Endothelial cell of umbilical vein (primary cell): Measurements from ENCODE around the gene HNRNPH2. TPM values are rescaled to one million over a fixed set of nuclear protein-coding genes. Genes with fewer than 3 reads are reported as not detected.

Source experiments
- BruUV-seq: library from RNA; stranded (reverse); fragments of 400-500 nt; replicated peaks from 2 replicates; lab custom pipeline; 2021; lab: Mats Ljungman, UMichigan
- CTCF ChIA-PET: fragments of 300-600, 350-600 bp; sonication (Branson Sonifier 250); formaldehyde crosslinking; loops from one replicate; lab custom pipeline; 2021; ENCODE audit warnings: antibody characterized with exemption, inconsistent platforms; lab: Charles Lee
- POLR2A ChIA-PET: fragments of 300-600, 350-600 bp; sonication (Branson Sonifier 250); formaldehyde crosslinking; loops from one replicate; lab custom pipeline; 2021; ENCODE audit warnings: antibody characterized with exemption, inconsistent platforms; lab: Charles Lee
- DNase-seq: peaks from one replicate; pipeline ENCODE4 v3.0.0-alpha.2; 2011; ENCODE audit warnings: low read depth, low spot score
- FAIRE-seq: peaks from 2 replicates; lab custom pipeline; 2011; peaks lifted over from hg19 to GRCh38; lab: Jason Lieb, UNC
- H2AFZ ChIP-seq: 2 replicates; pipeline ENCODE4 v1.6.0; 2012; ENCODE audit warnings: low read depth, low read length, control low read depth, inconsistent platforms
- H3K27ac ChIP-seq: 2 replicates; pipeline ENCODE4 v1.5.1; 2011; ENCODE audit warnings: low read depth, mild to moderate bottlenecking, control low read depth, low read length, moderate library complexity; ENCODE audit not compliant: insufficient read depth
- H3K27me3 ChIP-seq, 2 experiments: 2 replicates each; pipeline versions ENCODE4 v1.6.0 to v1.6.1; 2011; ENCODE audit warnings: low read length in 2 of 2, mixed read lengths in 1 of 2; ENCODE audit not compliant: control insufficient read depth in 2 of 2, insufficient read depth in 2 of 2
- H3K36me3 ChIP-seq, 2 experiments: 2 replicates in 1 of 2; 3 replicates in 1 of 2; pipeline ENCODE4 v1.5.1; 2011; ENCODE audit warnings: low read length in 2 of 2, mild to moderate bottlenecking in 1 of 2, moderate library complexity in 1 of 2; ENCODE audit not compliant: control insufficient read depth in 2 of 2, insufficient read depth in 2 of 2; ENCODE audit errors: extremely low read depth in 1 of 2
- H3K4me1 ChIP-seq: 3 replicates; pipeline ENCODE4 v1.5.1; 2011; ENCODE audit warnings: mild to moderate bottlenecking, low read length; ENCODE audit not compliant: control insufficient read depth, insufficient read depth; ENCODE audit errors: extremely low read depth
- H3K4me2 ChIP-seq: 2 replicates; pipeline ENCODE4 v1.6.1; 2011; ENCODE audit warnings: low read length, control low read depth, mixed read lengths; ENCODE audit not compliant: insufficient read depth
- H3K4me3 ChIP-seq, 3 experiments: fragments of 200-600 bp in 1 of 3; sonication (generic), shearing (Covaris generic) in 1 of 3; replicated peaks in 1 of 3; 2 replicates each; pipeline ENCODE4 v1.5.1; 2011 to 2016; ENCODE audit warnings: control low read depth in 3 of 3, low read length in 3 of 3, mild to moderate bottlenecking in 2 of 3, inconsistent platforms in 1 of 3, low read depth in 1 of 3, moderate library complexity in 1 of 3; ENCODE audit not compliant: insufficient read depth in 1 of 3
- H3K79me2 ChIP-seq: 2 replicates; pipeline ENCODE4 v1.6.0; 2012; ENCODE audit warnings: low read length, inconsistent platforms; ENCODE audit not compliant: control insufficient read depth, insufficient read depth
- H3K9ac ChIP-seq: replicated peaks from 2 replicates; pipeline ENCODE3; 2011; ENCODE audit warnings: low read length, control low read depth; ENCODE audit not compliant: insufficient read depth; ENCODE audit errors: extremely low read depth
- H3K9me1 ChIP-seq: replicated peaks from 3 replicates; pipeline ENCODE4 v1.6.0; 2011; ENCODE audit warnings: mild to moderate bottlenecking, low read length; ENCODE audit not compliant: control insufficient read depth, insufficient read depth; ENCODE audit errors: extremely low read depth
- H3K9me3 ChIP-seq: replicated peaks from 2 replicates; pipeline ENCODE4 v1.5.1; 2012; ENCODE audit warnings: low read length, inconsistent platforms; ENCODE audit not compliant: control insufficient read depth, insufficient read depth
- H4K20me1 ChIP-seq: replicated peaks from 2 replicates; pipeline ENCODE3; 2011; ENCODE audit warnings: mild to moderate bottlenecking, low read length; ENCODE audit not compliant: control insufficient read depth, insufficient read depth; ENCODE audit errors: extremely low read depth
- CTCF ChIP-seq, 2 donors: IDR thresholded peaks; 1 replicate in 1 of 2; 2 replicates in 1 of 2; pipeline ENCODE4 v1.5.1; 2011; ENCODE audit warnings: low read length in 2 of 2, mild to moderate bottlenecking in 2 of 2, moderate library complexity in 2 of 2, control low read depth in 1 of 2, inconsistent platforms in 1 of 2, low read depth in 1 of 2; ENCODE audit not compliant: insufficient read depth in 1 of 2; ENCODE audit errors: extremely low read depth in 1 of 2
- FOS ChIP-seq: IDR thresholded peaks from 2 replicates; pipeline ENCODE4 v1.6.1; 2011; ENCODE audit warnings: mild to moderate bottlenecking, low read length, moderate library complexity, borderline replicate concordance; ENCODE audit not compliant: insufficient read depth
- GATA2 ChIP-seq: IDR thresholded peaks from 2 replicates; pipeline ENCODE4 v1.7.0; 2011; ENCODE audit warnings: low read depth, mild to moderate bottlenecking, moderate library complexity, mixed read lengths, low read length; ENCODE audit not compliant: insufficient read length, insufficient read depth
- JUN ChIP-seq: IDR thresholded peaks from 2 replicates; pipeline ENCODE4 v1.6.1; 2011; ENCODE audit warnings: borderline replicate concordance, low read depth; ENCODE audit not compliant: insufficient read length, insufficient read depth
- MAX ChIP-seq: IDR thresholded peaks from 2 replicates; pipeline ENCODE4 v1.6.1; 2011; ENCODE audit not compliant: insufficient read depth, insufficient read length
- POLR2AphosphoS5 ChIP-seq: IDR thresholded peaks from 2 replicates; pipeline ENCODE4 v1.6.1; 2012; ENCODE audit warnings: low read depth, mild to moderate bottlenecking, control low read depth, low read length, moderate library complexity; ENCODE audit not compliant: insufficient read depth
- dilution Hi-C: fragments of 300-500 bp; cut with MboI; formaldehyde crosslinking; loops from one replicate; pipeline ENCODE4 v1.15.0; 2019; ENCODE audit warnings: low sequenced_read_pairs; ENCODE audit not compliant: extremely low pct_ligation_motif_present
- intact Hi-C: fragments of 100-400 bp; cut with micrococcal nuclease; formaldehyde crosslinking; loops from one replicate; pipeline ENCODE4 v1.10.0; 2022
- polyA plus RNA-seq, 4 experiments: library from polyadenylated mRNA; depleted of rRNA in 3 of 4; stranded (reverse) in 3 of 4; unstranded in 1 of 4; fragments of >200 nt; gene quantifications; 2 replicates each; pipeline versions ENCODE4 v1.2.1 to v1.2.3, GENCODE V29; 2011 to 2012; ENCODE audit warnings: missing spikeins in 1 of 4
- total RNA-seq: library from RNA; stranded (reverse); gene quantifications from 2 replicates; pipeline ENCODE4 v1.2.3, GENCODE V29; 2021

The HNRNPH2 gene
- total and polyA plus RNA-seq, 2 donors (not counting 3 experiments of a cell fraction or from before 2014, with no cell fraction given): 29.3 to 59.1 TPM

GRCh38 chrX:101449279-101449678 is 41.3 kb downstream of the HNRNPH2 start:
- H3K9ac ChIP-seq: no peak overlapping the region
- peaks cover 7% of the 10 kb centered on the region for H3K4me1 ChIP-seq
- TF ChIP-seq POLR2AphosphoS5: no peak
- TF ChIP-seq FOS: no peak
- no peak for TF ChIP-seq JUN
- no peak for TF ChIP-seq MAX
- TF ChIP-seq CTCF (IDR thresholded peaks at IDR 0.05; ENCODE audit: extremely low read depth in 1 of 2, insufficient read depth in 1 of 2, low read depth in 1 of 2, low read length in 2 of 2): no peak
- TF ChIP-seq GATA2: no peak
- no peaks in the 10 kb centered on the region for H4K20me1 ChIP-seq
- H3K9me3 ChIP-seq: no peaks in the 10 kb centered on the region
- no peaks in the 10 kb centered on the region for H3K79me2 ChIP-seq
- no peak for FAIRE-seq
- intact Hi-C loops: no loop called here
- H3K27me3 ChIP-seq: no peaks in the 10 kb centered on the region
- H3K4me2 ChIP-seq: no peak overlapping the region
- H3K27ac ChIP-seq: no peak overlapping the region
- BruUV-seq: no TSS peak
- dilution Hi-C loops: no loop called here
- ChIA-PET POLR2A (no interaction called here), CTCF (no interaction called here)
- no peaks in the 10 kb centered on the region for H3K36me3 ChIP-seq
- no peaks in the 10 kb centered on the region for H3K9me1 ChIP-seq
- no peak overlapping the region for H3K4me3 ChIP-seq
- no peak for DNase-seq
- no peak overlapping the region for H2AFZ ChIP-seq
